ENCODE measurements around the gene CX3CL1.
"Not testable (repeated sequence)": the region's sequence is repeated elsewhere in the genome, so short reads cannot be mapped to it uniquely, and the experiment has no call there.

CX3CL1 gene

DNA sequence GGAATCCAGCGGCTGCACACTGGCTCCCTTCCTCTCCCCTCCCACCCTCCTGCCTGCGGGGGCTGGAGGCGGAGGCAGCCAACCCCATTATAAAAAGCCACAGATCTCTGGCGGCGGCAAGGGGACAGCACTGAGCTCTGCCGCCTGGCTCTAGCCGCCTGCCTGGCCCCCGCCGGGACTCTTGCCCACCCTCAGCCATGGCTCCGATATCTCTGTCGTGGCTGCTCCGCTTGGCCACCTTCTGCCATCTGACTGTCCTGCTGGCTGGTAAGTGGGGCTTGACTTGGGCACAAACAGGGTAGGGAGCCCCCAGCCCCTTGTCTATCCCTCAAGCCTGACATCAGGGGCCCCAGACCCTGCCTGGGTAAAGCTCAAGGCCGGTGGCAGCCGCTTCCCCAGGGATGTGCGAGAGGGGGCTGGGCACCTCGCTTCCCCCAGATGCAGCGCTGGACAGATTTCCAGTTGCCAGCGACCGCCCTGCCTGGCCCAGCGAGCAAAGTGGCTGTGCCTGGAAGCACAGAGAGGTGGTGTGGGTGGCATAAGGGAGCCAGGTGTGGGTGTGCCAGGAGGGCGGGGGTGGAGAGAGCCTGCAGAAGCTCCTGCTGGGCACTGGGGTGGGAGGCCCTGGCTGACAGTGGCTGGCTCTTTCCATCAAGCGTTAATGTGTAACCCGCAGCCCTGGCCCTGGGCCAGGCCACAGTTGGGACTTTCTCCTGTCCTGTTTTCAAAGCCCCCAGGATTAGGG, at the start of gene CX3CL1:
Gene CX3CL1 (plus strand): TSS at position 119 of the 745 bp plus-strand sequence. CDS start 79 bp downstream, at position 198.
- peak; percentile 66 for DNase-seq

DNA sequence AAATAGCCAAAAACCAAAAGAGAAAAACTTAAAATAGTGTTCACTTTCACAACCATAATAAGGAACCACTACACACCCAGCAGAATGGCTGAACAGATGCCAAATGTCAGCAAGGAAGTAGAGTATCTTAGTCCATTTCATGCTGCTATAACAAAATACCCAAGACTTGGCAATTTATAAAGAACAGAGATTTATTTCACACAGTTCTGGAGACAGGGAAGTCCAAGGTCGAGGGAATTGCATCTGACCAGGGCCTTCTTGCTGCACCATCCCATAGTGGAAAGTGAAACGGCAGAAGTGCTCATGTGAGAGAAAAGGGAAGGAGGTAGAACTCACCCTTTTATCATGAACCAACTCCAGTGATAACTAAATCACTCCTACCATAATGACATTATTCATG, 47.5 kb upstream of the CX3CL1 start:
- DNase-seq, result no peak

DNA sequence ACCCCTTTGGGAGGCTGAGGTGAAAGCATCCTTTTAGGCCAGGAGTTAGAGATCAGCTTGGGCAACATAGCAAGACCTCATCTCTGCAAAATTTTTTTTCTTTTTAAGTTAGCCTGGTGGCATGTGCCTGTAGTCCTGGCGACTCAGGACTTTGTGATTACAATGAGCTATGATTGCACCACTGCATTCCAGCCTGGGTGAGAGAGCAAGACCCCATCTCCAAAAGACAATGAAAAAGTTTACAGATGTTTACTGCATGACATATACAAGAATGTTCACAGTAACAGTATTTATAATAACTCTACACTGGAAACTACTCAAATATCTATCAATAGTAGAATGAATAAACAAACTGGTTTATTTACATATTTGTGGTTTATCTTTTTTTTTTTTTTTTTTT, 46.8 kb upstream of the CX3CL1 start:
- no peak for DNase-seq

DNA sequence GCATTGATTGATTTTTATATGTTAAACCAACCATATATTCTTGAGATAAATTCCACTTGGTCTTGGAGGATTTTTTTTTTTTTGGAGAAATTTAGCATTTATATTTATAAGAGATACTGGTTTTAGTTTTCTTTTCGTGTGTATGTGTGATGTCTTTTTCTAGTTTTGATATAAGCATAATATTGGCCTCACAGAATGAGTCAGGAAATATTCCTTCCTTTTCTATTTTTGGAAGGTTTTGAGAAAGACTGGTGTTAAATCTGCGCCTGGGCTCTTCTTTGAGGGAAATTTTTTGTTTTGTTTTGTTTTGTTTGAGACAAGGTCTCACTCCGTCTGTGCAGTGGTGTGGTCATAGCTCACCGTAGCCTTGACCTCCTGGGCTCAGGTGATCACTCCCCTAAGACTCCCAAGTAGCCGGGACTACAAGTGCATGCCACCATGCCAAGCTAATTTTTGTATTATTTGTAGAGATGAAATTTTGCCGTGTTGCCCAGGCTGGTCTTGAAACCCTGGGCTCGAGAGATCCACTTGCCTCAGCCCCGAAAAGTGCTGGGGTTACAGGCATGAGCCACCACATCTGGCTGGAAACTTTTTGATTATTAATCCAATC, 42.5 kb upstream of the CX3CL1 start:
- no peak for DNase-seq

DNA sequence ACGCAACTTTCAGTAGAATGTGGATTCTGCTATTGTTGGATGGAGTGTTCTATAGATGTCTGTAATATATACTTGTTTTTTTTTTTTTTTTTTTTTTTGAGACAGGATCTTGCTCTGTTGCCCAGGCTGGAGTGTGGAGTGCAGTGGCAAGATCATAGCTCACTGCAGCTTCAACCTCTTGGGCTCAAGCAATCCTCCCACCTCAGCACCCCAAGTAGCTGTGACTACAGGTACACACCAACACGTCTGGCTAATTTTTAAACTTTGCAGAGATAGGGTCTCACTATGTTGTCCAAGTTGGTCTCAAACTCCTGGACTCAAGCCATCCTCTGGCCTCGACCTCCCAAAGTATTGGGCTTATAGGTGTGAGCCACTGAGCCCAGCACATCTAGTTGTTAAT, 40.9 kb upstream of the CX3CL1 start:
- no peak for DNase-seq

DNA sequence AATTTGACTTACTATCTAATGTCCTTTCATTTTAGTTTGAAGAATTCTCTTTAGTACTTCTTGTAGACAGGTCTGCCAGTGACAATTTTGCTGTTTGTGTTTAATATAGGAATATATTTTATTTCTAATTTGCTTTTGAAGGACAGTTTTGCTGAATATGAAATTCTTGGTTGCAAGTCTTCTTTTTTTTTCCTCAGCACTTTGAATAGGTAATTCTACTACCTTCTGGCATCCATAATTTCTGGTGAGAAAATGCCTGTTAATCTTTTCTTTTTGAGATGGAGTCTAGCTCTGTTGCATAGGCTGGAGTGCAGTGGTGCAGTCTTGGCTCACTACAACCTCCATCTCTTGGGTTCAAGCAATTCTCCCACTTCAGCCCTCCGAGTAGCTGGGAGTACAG, 38.9 kb upstream of the CX3CL1 start:
- DNase-seq, result no peak

DNA sequence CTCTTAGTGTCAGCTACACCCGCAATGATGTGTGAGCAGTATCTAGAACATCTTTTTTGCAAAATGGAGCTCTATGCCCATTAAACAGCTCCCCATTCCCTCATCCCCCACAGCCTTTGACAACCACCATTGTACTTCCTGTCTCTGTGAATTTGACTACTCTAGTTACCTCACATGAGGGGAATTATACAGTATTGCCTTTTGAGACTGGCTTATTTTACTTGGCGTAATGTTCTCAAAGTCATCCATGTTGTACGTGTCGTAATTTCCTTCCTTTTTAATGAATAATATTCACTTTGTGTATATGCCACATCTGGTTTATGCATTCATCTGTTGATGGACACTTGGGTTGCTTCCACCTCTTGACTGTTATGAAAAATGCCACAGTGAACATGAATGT, 36.9 kb upstream of the CX3CL1 start:
- no peak for DNase-seq

DNA sequence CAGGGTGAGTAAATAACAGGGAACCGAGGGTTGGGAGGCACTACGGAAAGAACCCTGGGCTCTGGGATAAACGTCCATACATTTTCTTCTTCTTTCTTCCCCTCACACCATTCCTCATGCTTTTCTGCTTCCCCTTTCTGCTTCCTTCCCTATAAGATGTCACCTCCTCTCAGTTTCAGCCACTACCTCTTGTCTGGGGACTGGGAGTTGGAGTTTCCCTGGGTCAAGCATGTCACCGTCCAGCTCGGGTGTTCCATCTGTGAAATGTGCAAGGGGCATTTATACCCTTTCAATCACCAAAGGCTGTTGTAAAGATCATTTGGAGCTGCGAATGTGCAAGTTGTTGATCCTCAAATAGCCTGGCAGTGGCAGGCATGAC, 31.2 kb upstream of the CX3CL1 start:
- DNase-seq, result no peak

DNA sequence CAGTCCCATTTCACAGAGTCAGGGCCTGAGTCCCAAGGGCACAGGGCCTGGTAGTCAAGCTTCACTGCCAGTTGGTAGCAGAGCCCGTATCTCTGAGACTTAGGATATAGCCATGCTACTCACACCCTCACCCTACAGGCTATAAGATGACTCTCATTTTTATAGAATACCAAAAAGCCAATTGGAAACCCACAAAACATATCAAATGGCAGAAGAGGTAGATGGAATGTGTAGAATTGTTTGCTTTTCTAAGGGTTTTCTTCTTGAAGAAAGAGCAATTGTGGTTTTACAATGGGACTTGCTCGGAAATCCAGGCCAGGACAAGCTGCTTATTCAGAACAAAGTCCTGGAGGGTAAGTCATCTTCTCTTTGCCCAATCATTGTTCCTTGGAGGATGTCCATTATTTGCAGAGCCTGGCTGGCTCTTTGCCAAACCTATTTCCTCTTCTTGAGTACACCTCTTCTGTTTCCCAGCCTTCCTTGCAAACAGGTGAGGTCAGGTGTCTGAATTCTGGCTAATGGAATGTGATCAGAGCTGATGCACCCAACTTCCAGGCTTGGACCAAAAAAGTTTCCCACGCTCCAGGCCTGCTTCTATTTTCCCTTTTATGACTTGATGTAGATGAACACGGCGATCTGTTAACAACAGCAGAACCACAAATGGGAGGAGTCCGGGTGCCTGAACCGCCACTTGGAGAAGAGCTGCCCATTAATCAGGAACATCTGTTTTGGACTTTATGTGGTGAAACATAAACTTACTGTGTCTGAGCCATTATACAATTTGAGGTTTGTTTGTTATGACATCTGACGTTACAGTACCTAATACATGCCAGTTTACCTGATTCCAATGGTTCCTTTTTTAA, 30.6 kb upstream of the CX3CL1 start:
- no peak for DNase-seq

DNA sequence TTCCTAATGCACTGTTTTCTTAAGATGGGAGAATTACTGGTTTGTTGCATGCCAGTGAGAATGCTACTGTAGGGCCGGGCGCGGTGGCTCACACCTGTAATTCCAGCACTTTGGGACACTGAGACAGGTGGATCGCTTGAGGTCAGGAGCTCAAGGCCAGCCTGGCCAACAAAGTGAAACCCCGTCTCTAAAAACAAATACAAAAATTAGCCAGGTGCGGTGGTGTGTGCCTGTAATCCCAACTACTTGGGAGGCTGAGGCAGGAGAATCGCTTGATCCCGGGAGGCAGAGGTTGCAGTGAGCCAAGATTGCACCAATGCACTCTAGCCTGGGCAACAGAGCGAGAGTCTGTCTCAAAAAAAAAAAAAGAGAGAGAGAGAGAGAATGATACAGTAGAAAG, 29.7 kb upstream of the CX3CL1 start:
- not testable (repeated sequence) for DNase-seq

DNA sequence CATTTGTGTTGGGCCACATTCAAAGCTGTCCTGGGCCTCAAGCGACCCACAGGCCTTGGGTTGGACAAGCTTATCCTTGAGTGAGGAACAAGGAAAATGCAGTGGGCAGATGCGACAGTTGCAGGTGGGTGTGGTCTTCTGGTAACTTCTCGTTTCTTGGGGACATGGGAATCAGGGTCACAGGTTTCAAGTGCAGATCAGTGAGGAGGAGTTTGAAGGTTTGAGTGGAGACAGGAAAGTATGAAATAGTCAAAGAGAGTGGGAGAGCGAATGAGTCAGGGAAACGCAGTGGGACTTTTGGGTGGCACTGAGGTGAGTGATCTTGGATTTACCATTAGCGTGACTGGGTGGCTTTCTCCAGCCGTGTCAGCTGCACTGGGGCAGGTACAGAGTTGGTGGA, 29.1 kb upstream of the CX3CL1 start:
- no peak for DNase-seq

DNA sequence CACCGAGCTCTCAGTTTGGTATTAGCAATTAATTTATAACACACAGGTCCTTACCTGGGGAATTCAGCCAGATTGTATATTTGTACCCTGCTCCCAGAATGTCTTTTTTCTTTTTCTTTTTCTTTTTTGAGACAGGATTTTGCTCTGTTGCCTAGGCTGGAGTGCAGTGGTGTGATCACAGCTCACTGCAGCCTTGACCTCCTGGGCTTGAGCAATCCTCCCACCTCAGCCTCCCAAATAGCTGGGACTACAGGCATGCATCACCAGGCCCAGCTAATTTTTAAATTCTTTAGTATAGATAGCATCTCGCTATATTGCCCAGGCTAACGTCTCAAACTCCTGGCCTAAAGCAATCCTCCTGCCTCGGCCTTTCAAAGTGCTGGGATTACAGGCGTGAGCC, 28.2 kb upstream of the CX3CL1 start:
- not testable (repeated sequence) for DNase-seq

DNA sequence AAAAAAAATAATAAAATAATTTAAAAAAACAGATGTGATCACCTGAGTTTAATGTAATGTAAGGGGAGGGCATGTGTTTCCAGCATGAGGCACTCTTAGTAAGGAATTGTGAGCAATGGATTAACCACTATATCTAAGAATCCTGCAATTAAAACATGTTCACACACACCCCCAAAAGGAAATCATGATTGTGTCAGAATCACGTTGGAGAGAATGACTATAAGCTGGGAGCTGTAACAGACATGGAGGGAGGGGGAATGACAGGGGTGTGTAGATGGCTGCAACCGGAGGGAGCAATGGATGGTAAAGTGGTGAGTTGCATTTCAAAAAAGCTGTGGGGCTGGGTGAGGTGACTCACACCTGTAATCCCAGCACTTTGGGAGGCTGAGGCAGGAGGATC, 27.3 kb upstream of the CX3CL1 start:
- no peak for DNase-seq

DNA sequence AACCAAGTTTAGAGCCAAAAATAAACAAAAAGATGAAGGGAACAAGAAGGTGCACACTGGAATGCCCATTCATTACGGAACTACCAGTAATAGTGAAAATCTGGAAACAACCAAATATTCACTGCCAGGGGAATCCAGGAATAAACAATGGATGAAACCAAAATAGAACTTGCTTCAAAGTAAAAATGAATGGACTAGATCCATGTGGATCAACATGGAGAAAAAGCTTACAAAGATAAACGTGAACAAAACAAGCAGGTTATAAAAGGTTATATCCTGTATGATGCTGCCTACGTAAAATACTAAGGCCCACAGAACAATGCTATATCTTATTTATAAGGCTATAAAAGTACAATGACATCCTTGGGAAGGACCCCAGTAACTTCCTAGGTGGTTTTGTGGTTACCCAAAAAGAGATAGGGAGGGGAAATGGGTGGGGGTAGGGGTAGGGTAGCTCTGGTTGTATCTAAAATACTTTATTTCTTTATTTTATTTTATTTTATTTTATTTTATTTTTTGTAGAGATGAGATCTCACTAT, 26.6 kb upstream of the CX3CL1 start:
- no peak for DNase-seq

DNA sequence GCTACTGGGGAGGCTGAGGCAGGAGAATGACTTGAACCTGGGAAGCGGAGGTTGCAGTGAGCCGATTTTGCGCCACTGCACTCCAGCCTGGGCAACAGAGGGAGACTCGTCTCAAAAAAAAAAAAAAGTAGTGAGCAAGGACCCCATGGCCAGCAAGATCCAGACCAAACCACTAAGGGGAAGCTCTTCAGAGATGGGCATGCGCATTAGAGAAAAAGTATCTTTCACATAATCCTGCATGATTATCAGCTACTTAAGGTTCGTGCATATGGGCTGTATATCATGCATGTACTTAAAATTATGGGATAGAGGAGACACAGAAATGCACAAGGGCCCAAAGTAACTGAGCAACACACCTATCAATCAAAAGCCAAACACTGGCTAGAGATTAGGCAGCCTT, 24.4 kb upstream of the CX3CL1 start:
- no peak for DNase-seq

DNA sequence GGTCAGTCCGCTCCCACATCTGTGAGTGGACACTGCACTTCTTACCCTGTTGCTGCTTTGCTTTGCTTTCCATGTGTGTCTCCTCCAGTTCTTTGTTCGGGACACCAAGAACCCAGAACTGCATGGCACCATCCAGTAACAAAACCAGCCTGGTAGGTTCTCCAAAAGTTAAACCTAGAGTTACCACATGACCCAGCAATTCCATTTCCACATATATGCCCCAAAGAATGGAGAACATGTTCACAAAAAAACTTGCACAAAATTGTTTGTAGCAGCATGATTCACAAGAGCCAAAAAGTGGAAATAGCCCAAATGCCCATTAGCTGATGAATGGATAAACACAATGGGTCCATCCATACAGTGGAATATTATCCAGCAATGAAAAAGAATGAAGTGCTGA, 24.0 kb upstream of the CX3CL1 start:
- DNase-seq, result no peak

DNA sequence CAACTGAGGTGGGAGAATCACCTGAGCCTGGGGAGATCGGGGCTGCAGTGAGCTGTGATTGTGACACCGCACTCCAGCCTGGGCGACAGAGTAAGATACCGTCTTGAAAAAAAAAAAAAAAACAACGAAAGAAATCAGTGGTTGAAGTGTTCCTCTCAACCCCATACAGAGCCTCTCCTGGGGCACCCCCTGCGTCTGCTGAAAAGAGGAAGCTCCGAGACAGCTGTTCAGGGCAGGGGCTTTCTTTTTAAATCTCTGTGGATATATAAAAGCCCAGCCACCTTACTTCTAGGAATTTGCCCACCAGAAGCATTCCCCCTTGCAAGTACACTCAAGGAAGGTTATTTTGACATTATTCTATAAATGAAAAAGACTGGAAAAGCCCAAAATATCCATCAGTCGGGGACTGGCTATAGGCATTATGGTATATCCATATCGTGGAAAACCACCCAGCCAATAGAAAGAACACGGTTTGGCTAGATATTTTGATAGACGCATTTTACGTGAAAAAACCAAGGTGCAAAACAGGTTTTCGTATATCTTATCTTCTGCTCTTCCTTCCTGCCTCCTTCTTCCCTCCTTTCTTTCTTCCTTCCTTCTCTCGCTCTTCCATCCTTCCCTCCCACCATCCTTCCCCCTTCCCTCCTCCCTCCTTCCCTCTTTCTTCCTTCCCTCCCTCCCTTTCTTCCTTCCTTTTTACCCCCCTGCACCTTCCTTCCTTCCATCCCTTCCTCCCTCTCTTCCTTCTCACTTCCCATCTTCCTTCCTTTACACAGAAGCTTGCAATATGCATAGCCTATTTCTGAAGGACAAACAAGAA, 22.9 kb upstream of the CX3CL1 start:
- DNase-seq, result no peak

DNA sequence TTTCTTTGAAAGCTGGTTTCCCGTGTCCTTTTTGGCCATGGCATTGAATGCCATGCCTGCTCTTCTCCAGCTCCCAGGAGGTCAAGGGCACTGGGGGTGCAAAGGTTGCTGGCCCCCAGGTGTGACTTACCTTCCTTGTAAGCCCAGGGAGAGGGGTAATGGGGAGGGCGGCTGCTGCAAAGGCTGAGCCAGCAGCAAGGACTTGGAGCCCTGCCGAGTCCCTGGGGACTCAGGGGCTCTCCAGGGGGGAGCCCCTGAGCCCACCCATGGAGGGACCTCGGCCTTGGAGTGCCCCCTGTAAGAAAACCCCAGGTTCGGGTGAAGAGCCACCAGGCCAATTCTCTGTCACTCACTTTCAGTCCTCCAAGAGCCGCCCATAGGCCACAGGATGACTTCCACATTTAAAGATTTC, 19.6 kb upstream of the CX3CL1 start:
- no peak for DNase-seq

DNA sequence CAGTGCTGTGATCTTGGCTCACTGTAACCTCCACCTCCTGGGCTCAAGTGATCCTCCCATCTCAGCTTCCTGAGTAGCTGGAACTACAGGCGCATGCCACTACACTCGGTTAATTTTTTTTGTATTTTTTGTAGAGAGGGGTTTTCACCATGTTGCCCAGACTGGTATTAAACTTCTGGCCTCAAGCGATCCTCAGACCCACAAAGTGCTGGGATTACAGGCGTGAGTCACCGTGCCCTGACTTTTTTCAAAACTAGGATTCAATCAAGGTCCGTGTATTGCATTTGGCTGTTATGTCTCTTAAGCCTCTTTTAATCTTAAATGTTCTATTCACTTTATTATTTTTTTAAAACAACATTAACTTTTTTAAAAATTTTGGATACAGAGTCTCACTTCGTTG, 18.0 kb upstream of the CX3CL1 start:
- no peak for DNase-seq

DNA sequence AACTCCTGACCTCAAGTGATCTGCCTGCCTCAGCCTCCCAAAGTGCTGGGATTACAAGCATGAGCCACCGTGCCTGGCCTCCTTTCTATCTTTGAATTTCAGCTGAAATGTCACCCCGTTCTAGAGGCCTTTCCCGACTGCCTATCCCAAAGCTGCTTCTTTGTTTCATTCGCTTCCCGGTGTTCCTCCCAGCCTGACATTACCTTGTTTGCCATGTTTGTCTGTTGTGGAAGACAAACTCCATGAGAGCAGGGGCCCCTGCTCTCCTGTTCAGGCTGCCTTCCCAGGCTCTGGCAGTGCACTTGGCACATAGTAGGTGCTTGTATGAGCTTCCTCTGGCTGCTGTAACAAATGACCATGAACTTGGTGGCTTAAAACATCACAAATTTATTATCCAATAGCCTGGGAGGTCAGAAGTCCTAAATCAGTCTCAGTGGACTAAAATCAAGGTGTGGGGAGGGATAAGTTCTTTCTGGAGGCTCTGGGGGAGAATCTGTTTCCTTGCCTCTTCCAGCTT, 16.3 kb upstream of the CX3CL1 start:
- no peak for DNase-seq

DNA sequence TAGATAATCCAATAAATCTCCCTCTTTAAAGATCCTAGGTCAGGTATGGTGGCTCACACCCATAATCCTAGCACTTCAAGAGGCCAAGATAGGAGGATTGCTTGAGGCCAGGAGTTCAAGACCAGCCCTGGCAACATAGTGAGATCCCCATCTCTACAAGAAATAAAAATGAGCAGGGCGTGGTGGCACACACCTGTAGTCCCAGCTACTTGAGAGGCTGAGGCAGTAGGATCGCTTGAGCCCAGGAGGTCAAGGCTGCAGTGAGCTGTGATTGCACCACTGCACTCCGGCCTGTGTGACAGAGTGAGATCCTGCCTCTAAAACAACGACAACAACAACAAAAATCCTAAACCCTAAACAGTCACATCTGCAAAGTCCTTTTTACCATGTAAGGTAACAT, 15.7 kb upstream of the CX3CL1 start:
- DNase-seq, result no peak

DNA sequence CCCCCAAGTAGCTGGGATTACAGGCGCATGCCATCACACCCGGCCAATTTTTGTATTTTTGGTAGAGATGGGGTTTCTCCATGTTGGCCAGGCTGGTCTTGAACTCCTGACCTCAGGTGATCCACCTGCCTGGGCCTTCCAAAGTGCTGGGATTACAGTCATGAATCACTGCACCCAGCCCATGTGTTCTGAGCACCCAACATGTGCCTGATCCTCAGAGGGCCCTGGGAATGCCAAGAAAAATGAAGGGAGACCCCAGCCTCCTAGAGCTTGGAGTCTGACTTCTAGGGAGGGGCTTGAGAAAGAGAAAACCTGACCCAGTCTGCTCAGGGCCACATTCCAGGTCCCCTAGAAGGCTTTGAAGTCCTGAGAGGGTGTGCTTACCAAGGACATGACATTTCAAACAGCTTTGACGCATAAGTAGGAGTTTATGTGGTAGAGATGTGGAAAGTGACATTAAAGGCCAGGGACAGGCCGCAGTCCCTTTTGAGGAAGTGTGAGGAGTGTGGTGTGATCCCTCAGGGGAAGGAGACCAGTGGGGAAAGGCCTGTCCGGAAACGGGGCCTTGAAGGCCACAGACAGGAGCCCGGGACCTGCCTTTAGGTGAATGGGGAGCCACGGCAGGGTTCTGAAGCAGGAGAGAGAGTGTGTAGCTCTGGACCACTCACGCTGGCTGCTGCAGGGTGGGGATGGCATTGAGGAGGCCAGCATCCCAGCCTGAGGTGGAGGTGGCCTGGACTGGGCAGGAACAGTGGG, 14.8 kb upstream of the CX3CL1 start:
- no peak for DNase-seq
